H1 (cell line): ENCODE results near the gene TFF3. TPM values are rescaled to one million over a fixed set of nuclear protein-coding genes. Genes with fewer than 3 reads are reported as not detected.

Source experiments
- CTCF ChIA-PET: fragments of 300-600 bp; sonication (Branson Sonifier 250); formaldehyde crosslinking; loops from one replicate; lab custom pipeline; 2021; ENCODE audit not compliant: partially characterized antibody; lab: Charles Lee
- POLR2A ChIA-PET: fragments of 300-600 bp; sonication (Branson Sonifier 250); formaldehyde crosslinking; loops from one replicate; lab custom pipeline; 2021; ENCODE audit warnings: inconsistent platforms; ENCODE audit not compliant: partially characterized antibody; lab: Charles Lee
- DNase-seq, 2 experiments: peaks; one replicate each; pipeline versions ENCODE4 v3.0.0 to v3.0.0-alpha.2; 2010 to 2022; ENCODE audit warnings: low spot score in 2 of 2, low read depth in 1 of 2, mixed read lengths in 1 of 2
- FAIRE-seq: peaks from 2 replicates; lab custom pipeline; 2011; peaks lifted over from hg19 to GRCh38; lab: Jason Lieb, UNC
- H2AFZ ChIP-seq: 2 replicates; pipeline ENCODE4 v1.8.1; 2012; ENCODE audit warnings: low read length, inconsistent platforms
- H2AK5ac ChIP-seq: 2 replicates; pipeline ENCODE4 v1.6.1; 2013; ENCODE audit warnings: low read depth, low read length
- H2BK120ac ChIP-seq: replicated peaks from 2 replicates; pipeline ENCODE3; 2013; ENCODE audit warnings: low read depth, low read length, inconsistent platforms
- H2BK12ac ChIP-seq: 2 replicates; pipeline ENCODE4 v1.6.1; 2013; ENCODE audit warnings: low read depth, low read length
- H2BK15ac ChIP-seq: 2 replicates; pipeline ENCODE4 v1.6.1; 2013; ENCODE audit warnings: low read length
- H2BK20ac ChIP-seq: 2 replicates; pipeline ENCODE4 v1.6.1; 2013; ENCODE audit warnings: low read length
- H2BK5ac ChIP-seq: 2 replicates; pipeline ENCODE4 v1.6.1; 2013; ENCODE audit warnings: low read depth, low read length
- H3K14ac ChIP-seq: 2 replicates; pipeline ENCODE4 v1.6.1; 2013; ENCODE audit warnings: inconsistent platforms; ENCODE audit not compliant: insufficient read length
- H3K18ac ChIP-seq: 2 replicates; pipeline ENCODE4 v1.6.1; 2013; ENCODE audit warnings: low read length; ENCODE audit errors: extremely low read depth
- H3K23ac ChIP-seq: 2 replicates; pipeline ENCODE4 v1.6.1; 2013; ENCODE audit warnings: inconsistent platforms; ENCODE audit not compliant: insufficient read length
- H3K23me2 ChIP-seq: 2 replicates; pipeline ENCODE4 v1.6.1; 2013; ENCODE audit warnings: low read depth, low read length
- H3K27ac ChIP-seq: 2 replicates; pipeline ENCODE4 v1.6.1; 2011; ENCODE audit warnings: low read depth, low read length, inconsistent platforms
- H3K27me3 ChIP-seq, 4 experiments: replicated peaks in 1 of 4; 1 replicate in 1 of 4; 2 replicates in 3 of 4; pipeline versions ENCODE4 v1.6.1 to v1.8.1; 2011 to 2013; ENCODE audit warnings: low read length in 3 of 4, mild to moderate bottlenecking in 3 of 4, inconsistent platforms in 2 of 4, mixed read lengths in 2 of 4, moderate library complexity in 1 of 4; ENCODE audit not compliant: control insufficient read depth in 3 of 4, insufficient read depth in 3 of 4; ENCODE audit errors: extremely low read depth in 1 of 4
- H3K36me3 ChIP-seq, 4 experiments: 2 replicates each; pipeline versions ENCODE4 v1.6.1 to v1.8.1; 2011 to 2013; ENCODE audit warnings: mild to moderate bottlenecking in 4 of 4, low read length in 3 of 4, moderate library complexity in 2 of 4, control low read depth in 1 of 4, inconsistent platforms in 1 of 4; ENCODE audit not compliant: insufficient read depth in 4 of 4, control insufficient read depth in 2 of 4
- H3K4ac ChIP-seq: replicated peaks from 2 replicates; pipeline ENCODE3; 2013; ENCODE audit warnings: low read length, low read depth, mixed read lengths, inconsistent platforms; ENCODE audit not compliant: insufficient read length
- H3K4me1 ChIP-seq, 4 experiments: replicated peaks in 1 of 4; 1 replicate in 1 of 4; 2 replicates in 3 of 4; pipeline versions ENCODE4 v1.6.1 to v1.8.1; 2011 to 2013; ENCODE audit warnings: low read length in 3 of 4, inconsistent platforms in 2 of 4, mixed read lengths in 1 of 4; ENCODE audit not compliant: insufficient read depth in 4 of 4, control insufficient read depth in 3 of 4
- H3K4me2 ChIP-seq, 2 experiments: 2 replicates each; pipeline versions ENCODE4 v1.6.1 to v1.8.1; 2011 to 2013; ENCODE audit warnings: low read depth in 2 of 2, low read length in 2 of 2, control low read depth in 1 of 2, inconsistent platforms in 1 of 2, mild to moderate bottlenecking in 1 of 2; ENCODE audit not compliant: insufficient read depth in 1 of 2
- H3K4me3 ChIP-seq, 4 experiments: fragments of 200-600, 300-600 bp in 1 of 4; sonication (generic), shearing (Covaris generic), sonication (Bioruptor Twin) in 1 of 4; 2 replicates each; pipeline versions ENCODE4 v1.5.1 to v1.8.1; 2011 to 2016; ENCODE audit warnings: low read length in 4 of 4, low read depth in 3 of 4, control low read depth in 2 of 4, inconsistent platforms in 2 of 4, mild to moderate bottlenecking in 2 of 4, mixed read lengths in 1 of 4, moderate library complexity in 1 of 4; ENCODE audit not compliant: insufficient read depth in 2 of 4; ENCODE audit errors: extremely low read depth in 1 of 4
- H3K56ac ChIP-seq: replicated peaks from 2 replicates; pipeline ENCODE3; 2013; ENCODE audit warnings: low read depth, mild to moderate bottlenecking, mixed read lengths, low read length, inconsistent platforms; ENCODE audit not compliant: insufficient read length
- H3K79me1 ChIP-seq: 2 replicates; pipeline ENCODE4 v1.6.1; 2013; ENCODE audit warnings: low read depth, low read length, control low read depth
- H3K79me2 ChIP-seq, 2 experiments: 2 replicates each; pipeline versions ENCODE4 v1.6.1 to v1.8.1; 2012 to 2013; ENCODE audit warnings: low read length in 2 of 2, mild to moderate bottlenecking in 2 of 2, inconsistent platforms in 1 of 2; ENCODE audit not compliant: insufficient read depth in 2 of 2, control insufficient read depth in 1 of 2
- H3K9ac ChIP-seq, 4 experiments: replicated peaks in 1 of 4; 1 replicate in 1 of 4; 2 replicates in 3 of 4; pipeline versions ENCODE4 v1.6.1 to v1.8.1; 2011 to 2013; ENCODE audit warnings: low read depth in 3 of 4, low read length in 3 of 4, control low read depth in 2 of 4, mild to moderate bottlenecking in 2 of 4, moderate library complexity in 2 of 4, inconsistent platforms in 1 of 4; ENCODE audit errors: extremely low read depth in 1 of 4
- H3K9me3 ChIP-seq, 2 experiments: 2 replicates each; pipeline versions ENCODE4 v1.6.1 to v1.8.1; 2012 to 2013; ENCODE audit warnings: mild to moderate bottlenecking in 2 of 2, moderate library complexity in 2 of 2, control low read depth in 1 of 2, inconsistent platforms in 1 of 2, low read depth in 1 of 2, low read length in 1 of 2, mixed read lengths in 1 of 2; ENCODE audit not compliant: insufficient read depth in 2 of 2
- H4K20me1 ChIP-seq, 2 experiments: replicated peaks in 1 of 2; 2 replicates each; pipeline versions ENCODE3 to v1.8.1; 2011 to 2013; ENCODE audit warnings: inconsistent platforms in 2 of 2, low read length in 2 of 2, mild to moderate bottlenecking in 1 of 2; ENCODE audit not compliant: insufficient read depth in 2 of 2, control insufficient read depth in 1 of 2
- H4K5ac ChIP-seq: 2 replicates; pipeline ENCODE4 v1.6.1; 2013; ENCODE audit warnings: low read length, low read depth, mixed read lengths, inconsistent platforms; ENCODE audit not compliant: insufficient read length
- H4K8ac ChIP-seq: 2 replicates; pipeline ENCODE4 v1.8.0; 2013; ENCODE audit warnings: mild to moderate bottlenecking, moderate library complexity, low read length, inconsistent platforms; ENCODE audit not compliant: insufficient read depth; ENCODE audit errors: extremely low read depth
- H4K91ac ChIP-seq: replicated peaks from 2 replicates; pipeline ENCODE3; 2013; ENCODE audit warnings: low read length, mixed read lengths, inconsistent platforms; ENCODE audit not compliant: insufficient read length
- ATF3 ChIP-seq: IDR thresholded peaks from 2 replicates; pipeline ENCODE4 v1.6.1; 2011; ENCODE audit warnings: low read depth, mild to moderate bottlenecking, low read length; ENCODE audit not compliant: insufficient read depth
- BCL11A ChIP-seq, 2 experiments: IDR thresholded peaks; one replicate each; pipeline ENCODE4 v1.6.1; 2011; ENCODE audit warnings: low read depth in 2 of 2, low read length in 2 of 2, mild to moderate bottlenecking in 2 of 2
- JUND ChIP-seq: IDR thresholded peaks from 2 replicates; pipeline ENCODE4 v1.6.1; 2011; ENCODE audit warnings: mild to moderate bottlenecking, improper control_type of control experiment, low read length
- MAX ChIP-seq: IDR thresholded peaks from 2 replicates; pipeline ENCODE4 v1.6.1; 2012; ENCODE audit warnings: inconsistent platforms
- WGBS, 2 experiments: shearing (Covaris generic) in 1 of 2; methylation state at CpG; one replicate each; pipeline versions ENCODE4 v1.1.6 to v1.1.7; 2013 to 2015; ENCODE audit warnings: low lambda C conversion rate in 2 of 2, mixed read lengths in 2 of 2, inconsistent platforms in 1 of 2, low coverage in 1 of 2, missing lambda C conversion rate in 1 of 2; ENCODE audit not compliant: insufficient replicate concordance in 2 of 2, insufficient coverage in 1 of 2, insufficient read length in 1 of 2; ENCODE audit errors: extremely low coverage in 1 of 2, missing lambda C conversion rate in 1 of 2; 5-methylcytosine and 5-hydroxymethylcytosine counted together
- polyA plus RNA-seq, 7 experiments: library from polyadenylated mRNA; depleted of rRNA in 3 of 7; stranded (reverse) in 5 of 7; unstranded in 2 of 7; fragments of >200 nt in 5 of 7; fragments of 200-250 nt in 2 of 7; gene quantifications; 1 replicate in 5 of 7; 2 replicates in 1 of 7; 4 replicates in 1 of 7; pipeline versions ENCODE4 v1.2.1 to v1.2.3, GENCODE V29; 2011 to 2013; ENCODE audit warnings: missing spikeins in 2 of 7, mixed read lengths in 2 of 7
- total RNA-seq: library from RNA; stranded (reverse); fragmentation: NEBNext Ultra II Directional; extraction: Animal tissue kit (Norgen Biotek cat#: 25700); gene quantifications from 2 replicates; pipeline ENCODE4 v1.2.1, GENCODE V29; 2021

Gene TFF3
- total and polyA plus RNA-seq, 2 of the 8 experiments (the other 6 are each of a cell fraction or from before 2014, with no cell fraction given), result 1.7 to 6.7 TPM

- Histone ChIP-seq H2BK15ac (no peak overlapping the region), H4K8ac (no peak overlapping the region), H3K79me1 (no peaks in the 10 kb centered on the region), H3K56ac (no peak overlapping the region), H3K9me3 (no peaks in the 10 kb centered on the region), H3K4me1 (no peaks in the 10 kb centered on the region), H2BK20ac (no peak overlapping the region), H2AFZ (no peak overlapping the region), H3K36me3 (no peaks in the 10 kb centered on the region), H2BK120ac (no peak overlapping the region), H2BK5ac (no peak overlapping the region), H4K91ac (no peak overlapping the region), H2AK5ac (no peak overlapping the region), H3K23me2 (no peaks in the 10 kb centered on the region), H3K23ac (no peak overlapping the region), H3K4me3 (no peak overlapping the region), H3K14ac (no peak overlapping the region), H3K27me3 (no peaks in the 10 kb centered on the region), H4K5ac (no peak overlapping the region), H2BK12ac (no peak overlapping the region), H3K27ac (no peak overlapping the region), H4K20me1 (no peaks in the 10 kb centered on the region), H3K79me2 (no peaks in the 10 kb centered on the region), H3K4ac (no peak overlapping the region), H3K9ac (no peak overlapping the region), H3K18ac (no peak overlapping the region), H3K4me2 (no peak overlapping the region)
- 90% methylated on average over 19 of the region's 29 CpGs; no CpG with 5 or more reads in 1 of the 2 experiments for WGBS, 2 experiments
- ChIA-PET CTCF (interaction anchor here (0.7 to 5.1 kb wide), 5 partner anchors 13 to 127 kb away, joined by 3 to 50 read pairs (median 4); partner anchors contain the start of gene ABCG1), POLR2A (no interaction called here)
- DNase-seq (no peak), FAIRE-seq (no peak)
- no peak for TF ChIP-seq MAX
- TF ChIP-seq JUND, result no peak
- no peak for TF ChIP-seq BCL11A (IDR thresholded peaks at IDR 0.05; ENCODE audit: low read depth in 2 of 2, low read length in 2 of 2)
- no peak for TF ChIP-seq ATF3
Observed at GRCh38 chr21:42272984-42273600, 42.1 kb downstream of the TFF3 start.
